Measurements from ENCODE around the gene NUP93. TPM values are rescaled to one million over a fixed set of nuclear protein-coding genes. Genes with fewer than 3 reads are reported as not detected.
"Not testable (repeated sequence)": the region's sequence is repeated elsewhere in the genome, so short reads cannot be mapped to it uniquely, and the experiment has no call there.

Gene NUP93
- polyA plus RNA-seq, 5 donors, result 60.7 to 67.2 (median 63.6) TPM

GRCh38 chr16:56868175-56868574 lies 138.2 kb downstream of the NUP93 start:
- no peak for DNase-seq

- DNase-seq, result not testable (repeated sequence)
Observed at GRCh38 chr16:56868766-56869165, 138.8 kb downstream of the NUP93 start.

GRCh38 chr16:56869513-56870275 lies 139.8 kb downstream of the NUP93 start:
- DNase-seq, result no peak

DNA sequence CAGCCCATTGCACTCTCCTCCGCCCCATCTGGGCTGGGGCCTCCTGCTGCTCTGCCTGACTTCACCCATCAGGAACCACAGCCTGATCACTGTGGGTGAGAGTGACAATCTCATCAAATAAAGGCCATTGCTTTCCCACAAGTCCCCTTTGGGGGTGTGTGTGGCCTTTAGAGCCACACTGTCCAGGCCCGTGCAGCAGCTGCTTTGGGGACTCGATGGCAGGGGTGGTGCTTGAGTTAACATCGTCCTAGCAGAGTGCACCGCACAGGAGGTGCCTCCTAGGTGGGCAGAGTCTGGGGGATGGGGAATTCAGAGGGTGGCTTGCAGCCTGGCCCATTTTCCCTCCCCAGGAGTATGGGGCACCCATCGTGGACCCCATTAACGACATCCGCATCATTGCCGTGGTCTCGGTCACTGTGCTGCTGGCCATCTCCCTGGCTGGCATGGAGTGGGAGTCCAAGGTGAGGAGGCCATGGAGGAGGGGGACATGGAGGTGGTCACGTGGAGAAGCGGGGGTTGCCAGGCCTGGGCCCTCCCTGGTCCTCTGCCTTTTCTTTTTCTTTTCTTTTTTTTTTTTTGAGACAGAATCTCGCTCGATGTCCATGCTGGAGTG lies 140.5 kb downstream of the NUP93 start:
- DNase-seq, result no peak

DNA sequence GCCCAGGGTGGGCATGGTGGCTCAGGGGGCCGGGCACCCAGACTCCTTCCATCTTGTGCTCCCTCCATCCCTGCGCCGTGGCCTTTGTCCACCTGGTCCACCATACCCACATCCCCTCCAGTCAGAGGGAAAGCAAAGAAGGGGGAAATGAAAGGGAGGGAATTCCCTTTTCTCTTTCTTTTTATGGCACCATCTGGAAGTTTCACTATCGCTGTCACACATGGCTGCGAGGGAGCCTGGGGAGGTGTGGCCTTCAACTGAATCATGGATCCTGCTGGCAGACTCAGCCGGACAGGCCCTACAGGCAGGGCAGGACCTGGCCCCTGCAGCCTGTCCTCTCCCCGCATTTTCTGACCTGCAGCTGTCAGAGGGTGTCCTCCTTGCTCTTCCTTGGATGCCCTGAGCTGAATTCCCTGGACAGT lies 141.3 kb downstream of the NUP93 start:
- no peak for DNase-seq

GRCh38 chr16:56872863-56873391 lies 143.0 kb downstream of the NUP93 start:
- no peak for DNase-seq

- peak in 1 of 2 donors; percentile 20 for DNase-seq
Observed at GRCh38 chr16:56874800-56875199, 144.9 kb downstream of the NUP93 start.

DNA sequence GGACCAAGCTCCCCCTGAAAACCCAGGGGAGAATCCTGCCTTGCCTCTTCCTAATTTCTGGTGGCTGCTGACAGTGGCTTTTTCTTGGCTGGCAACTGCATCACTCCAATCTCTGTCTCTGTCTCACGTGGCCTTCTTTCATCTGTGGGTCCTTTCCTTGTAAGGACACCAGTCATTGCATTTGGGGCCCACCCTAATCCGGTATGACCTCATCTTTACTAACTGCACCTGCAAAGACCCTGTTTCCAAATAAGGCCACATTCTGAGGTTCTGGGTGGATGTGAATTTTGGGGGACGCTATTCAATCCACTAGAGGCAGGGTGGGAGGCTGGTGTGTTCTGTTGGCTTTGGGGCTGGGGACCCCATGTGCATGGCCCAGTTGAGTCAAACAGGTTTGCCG lies 146.1 kb downstream of the NUP93 start:
- DNase-seq, result no peak

- no peak for DNase-seq
Observed at GRCh38 chr16:56877486-56878182, 147.7 kb downstream of the NUP93 start.

GRCh38 chr16:56878282-56878854 lies 148.4 kb downstream of the NUP93 start:
- no peak for DNase-seq

DNA sequence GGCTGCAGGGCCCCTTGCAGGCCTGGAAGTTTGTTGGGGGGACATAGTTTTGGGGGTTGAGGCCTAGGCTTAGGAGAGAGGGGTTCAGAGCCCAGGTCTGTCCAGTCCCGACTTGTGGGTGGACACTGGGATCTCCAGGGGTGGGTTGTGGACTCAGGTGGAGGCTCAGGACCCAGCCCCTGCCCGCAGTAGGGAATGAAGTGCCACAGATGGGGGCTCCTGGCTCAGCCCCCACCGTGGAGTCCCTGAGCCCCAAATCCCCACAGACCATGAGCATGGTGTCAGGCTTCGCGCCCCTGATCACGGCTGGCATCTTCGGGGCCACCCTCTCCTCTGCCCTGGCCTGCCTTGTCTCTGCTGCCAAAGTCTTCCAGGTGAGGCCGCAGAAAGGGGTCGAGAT lies 149.3 kb downstream of the NUP93 start:
- no peak for DNase-seq

DNA sequence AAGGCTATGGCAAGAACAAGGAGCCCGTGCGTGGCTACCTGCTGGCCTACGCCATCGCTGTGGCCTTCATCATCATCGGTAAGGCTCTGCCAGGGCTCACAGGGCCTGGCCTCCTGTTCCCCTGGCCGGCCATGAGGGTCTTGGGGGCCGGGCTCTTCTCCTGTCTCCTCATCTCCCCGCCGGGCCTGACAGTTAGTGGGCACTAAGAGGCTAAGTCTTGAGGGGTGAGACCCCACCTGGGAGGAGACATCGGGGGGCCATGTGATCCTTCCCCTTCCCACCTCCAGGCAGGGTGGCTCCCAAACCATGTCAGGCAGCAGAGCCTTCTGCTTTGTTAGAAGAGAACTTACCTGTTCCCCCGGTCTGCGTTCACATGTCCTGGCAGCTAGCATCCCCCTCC lies 150.2 kb downstream of the NUP93 start:
- DNase-seq, result no peak

GRCh38 chr16:56880685-56881084 lies 150.8 kb downstream of the NUP93 start:
- DNase-seq, result no peak

GRCh38 chr16:56882077-56882800 lies 152.3 kb downstream of the NUP93 start:
- DNase-seq, result no peak

DNA sequence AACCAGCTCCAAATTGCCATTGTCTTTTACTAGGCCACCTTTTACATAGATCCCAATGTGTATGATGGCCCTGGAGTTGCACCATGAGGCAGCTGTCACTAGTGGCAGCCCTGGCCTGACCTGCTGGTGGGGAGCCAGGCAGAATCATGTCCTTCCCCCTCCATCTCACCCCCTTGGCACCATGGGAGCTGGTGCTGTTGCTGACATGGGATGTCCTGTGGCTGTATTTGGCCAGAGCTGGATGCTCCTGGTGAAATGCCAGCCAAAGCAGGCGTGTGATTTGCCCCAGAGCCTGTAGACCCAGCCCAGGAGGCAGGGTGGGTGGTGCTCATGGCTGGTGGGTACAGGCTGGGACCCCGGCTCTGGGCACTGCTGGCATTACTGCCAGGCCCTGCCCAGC lies 153.7 kb downstream of the NUP93 start:
- DNase-seq, result no peak

- no peak for DNase-seq
Observed at GRCh38 chr16:56884026-56884582, 154.2 kb downstream of the NUP93 start.

DNA sequence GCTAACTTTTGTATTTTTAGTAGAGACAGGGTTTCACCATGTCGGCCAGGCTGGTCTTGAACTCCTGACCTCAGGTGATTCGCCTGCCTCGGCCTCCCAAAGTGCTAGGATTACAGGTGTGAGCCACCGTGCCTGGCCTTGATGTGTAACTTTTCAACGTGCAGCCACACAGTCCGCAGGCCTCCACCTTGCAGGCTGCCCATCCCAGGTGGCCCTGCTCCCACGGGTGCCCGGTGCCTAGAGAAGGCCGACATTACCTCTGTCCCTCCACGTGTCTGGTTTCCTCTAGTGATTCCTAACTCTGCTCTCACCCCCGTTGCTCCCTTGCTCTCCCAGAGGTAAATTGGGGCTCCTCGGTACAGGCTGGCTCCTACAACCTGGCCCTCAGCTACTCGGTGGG lies 155.0 kb downstream of the NUP93 start:
- DNase-seq, result not testable (repeated sequence)

DNA sequence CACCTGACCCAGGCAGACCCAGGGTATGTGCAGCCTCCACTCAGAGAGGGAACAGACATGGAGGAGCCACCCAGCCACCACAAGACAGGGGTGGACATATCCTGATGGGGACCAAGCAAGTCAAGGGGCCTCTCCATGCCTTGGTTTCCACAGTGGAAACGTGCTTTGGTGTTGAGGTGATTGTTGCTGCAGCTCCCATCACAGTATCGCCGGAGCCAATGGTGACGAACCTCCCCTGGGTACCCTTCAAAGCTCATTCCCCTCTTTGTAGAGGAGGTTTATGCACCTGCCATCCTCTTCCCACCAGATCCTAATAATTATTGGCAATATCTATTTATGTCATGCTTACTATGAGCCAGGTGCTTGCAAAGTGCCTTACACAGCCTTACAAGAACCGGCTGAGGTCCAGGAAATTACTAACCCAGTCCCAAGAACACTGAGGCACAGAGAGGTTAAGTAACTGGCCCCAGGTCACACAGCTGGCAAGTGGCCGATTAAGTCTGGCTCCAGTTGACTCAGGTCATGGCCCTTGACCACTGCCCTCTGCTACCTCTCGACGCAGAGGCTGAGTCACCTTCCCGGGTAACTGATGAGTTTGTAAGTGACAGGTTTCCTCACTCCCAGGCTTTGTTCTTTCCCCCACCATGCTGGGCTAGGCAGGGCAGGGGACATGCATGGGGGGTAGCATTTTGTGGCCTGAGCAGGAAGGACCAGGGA lies 155.7 kb downstream of the NUP93 start:
- DNase-seq, result no peak

DNA sequence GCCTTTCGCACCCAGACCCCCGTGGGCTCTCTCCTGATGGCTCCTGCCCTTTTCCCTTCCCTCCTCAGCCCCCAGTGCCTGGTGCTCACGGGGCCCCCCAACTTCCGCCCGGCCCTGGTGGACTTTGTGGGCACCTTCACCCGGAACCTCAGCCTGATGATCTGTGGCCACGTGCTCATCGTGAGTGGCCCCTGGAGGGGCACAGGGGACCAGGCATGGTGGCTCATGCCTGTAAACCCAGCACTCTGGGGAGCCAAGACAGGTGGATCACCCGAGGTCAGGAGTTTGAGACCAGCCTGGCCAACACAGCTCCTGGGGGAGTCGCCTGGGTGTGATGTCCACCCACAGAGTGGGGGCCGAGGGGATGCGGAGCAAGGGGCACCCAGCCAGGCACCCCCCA lies 156.4 kb downstream of the NUP93 start:
- no peak for DNase-seq

DNA sequence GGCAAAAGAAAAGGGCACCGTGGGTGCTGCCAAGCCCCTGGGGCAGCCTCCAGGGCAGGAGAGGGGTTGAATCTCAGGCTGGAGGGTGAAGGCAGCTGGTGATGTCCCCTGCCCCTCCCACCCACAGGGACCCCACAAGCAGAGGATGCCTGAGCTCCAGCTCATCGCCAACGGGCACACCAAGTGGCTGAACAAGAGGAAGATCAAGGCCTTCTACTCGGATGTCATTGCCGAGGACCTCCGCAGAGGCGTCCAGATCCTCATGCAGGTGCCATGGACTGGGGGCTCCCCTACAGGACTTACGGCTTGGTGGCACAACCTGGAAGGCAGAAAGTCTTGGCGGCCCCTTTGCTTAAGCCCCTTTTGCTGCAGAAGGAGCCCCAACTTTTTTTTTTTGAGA lies 156.9 kb downstream of the NUP93 start:
- no peak for DNase-seq

DNA sequence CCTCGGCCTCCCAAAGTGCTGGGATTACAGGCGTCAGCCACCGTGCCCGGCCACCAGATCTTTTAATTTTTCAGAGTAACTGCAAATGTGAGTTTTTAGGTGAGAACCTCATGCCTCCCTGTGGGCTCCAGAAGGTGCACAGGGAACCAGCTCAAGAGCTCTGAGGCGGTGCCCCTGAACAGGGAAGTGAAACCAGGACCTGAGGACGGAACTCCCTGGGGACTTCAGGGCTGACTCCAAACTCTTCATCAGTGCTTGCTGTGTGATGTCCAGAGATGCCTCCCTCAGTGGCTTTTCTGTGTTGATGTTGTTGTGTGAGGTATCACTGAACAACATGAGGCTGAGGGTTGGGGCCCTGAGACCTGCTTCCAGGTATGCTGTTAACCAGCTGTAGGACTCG lies 158.9 kb downstream of the NUP93 start:
- no peak for DNase-seq

Measured in right lung (tissue), 5 donors.